HCT116 (cell line): Measurements from ENCODE around the gene UTS2B. TPM values are rescaled to one million over a fixed set of nuclear protein-coding genes. Genes with fewer than 3 reads are reported as not detected.

Experiments
- ATAC-seq: fragments of 200-7000 bp; cut with Tn5 transposase; 2 replicates; pipeline ENCODE4 v1.9.1; 2020; ENCODE audit warnings: mild to moderate bottlenecking, moderate library complexity
- BruUV-seq: library from RNA; stranded (reverse); fragments of 400-500 nt; replicated peaks from 2 replicates; lab custom pipeline; 2021; lab: Mats Ljungman, UMichigan
- CTCF ChIA-PET: fragments of 300-600 bp; sonication (Branson Sonifier 250); formaldehyde crosslinking; loops from one replicate; lab custom pipeline; 2021; ENCODE audit warnings: antibody characterized with exemption; lab: Charles Lee
- POLR2A ChIA-PET: fragments of 300-600, 350-600 bp; sonication (Branson Sonifier 250); formaldehyde crosslinking; loops from one replicate; lab custom pipeline; 2021; ENCODE audit warnings: antibody characterized with exemption; lab: Charles Lee
- RAD21 ChIA-PET, 2 experiments: fragments of 300-600 bp; sonication (Branson Sonifier 250); formaldehyde crosslinking; loops; one replicate each; lab custom pipeline; 2023; ENCODE audit warnings: low total read pairs in 2 of 2; ENCODE audit not compliant: uncharacterized antibody in 2 of 2, unreplicated experiment in 2 of 2, low non-redundant PET in 1 of 2; lab: Charles Lee
- DNase-seq: peaks from one replicate; pipeline ENCODE4 v3.0.0-alpha.2; 2010; ENCODE audit warnings: low read depth, low spot score
- H2AFZ ChIP-seq: fragments of 200-600 bp; shearing (Covaris generic), sonication (generic); 2 replicates; pipeline ENCODE4 v1.6.1; 2017; ENCODE audit warnings: low read depth, mixed run types, mixed read lengths, antibody characterized with exemption, low read length; ENCODE audit not compliant: poor library complexity, severe bottlenecking
- H3K27ac ChIP-seq: 2 replicates; pipeline ENCODE4 v1.5.1; 2012; ENCODE audit warnings: low read depth, low read length
- H3K27me3 ChIP-seq: fragments of 200-600 bp; sonication (generic); 2 replicates; pipeline ENCODE4 v1.6.1; 2016; ENCODE audit warnings: mixed run types, low read length, mixed read lengths; ENCODE audit not compliant: insufficient read depth
- H3K36me3 ChIP-seq, 2 experiments: fragments of 200-500 bp in 1 of 2; fragments of 200-600 bp in 1 of 2; sonication (Bioruptor generic) in 1 of 2; sonication (generic) in 1 of 2; 2 replicates each; pipeline versions ENCODE4 v1.5.1 to v1.6.1; 2014 to 2016; ENCODE audit warnings: low read length in 2 of 2, inconsistent platforms in 1 of 2, mixed read lengths in 1 of 2, mixed run types in 1 of 2; ENCODE audit not compliant: insufficient read depth in 2 of 2, control insufficient read depth in 1 of 2
- H3K4me1 ChIP-seq, 2 experiments: fragments of 200-600 bp in 1 of 2; sonication (generic) in 1 of 2; 2 replicates each; pipeline versions ENCODE4 v1.5.1 to v1.6.1; 2012 to 2017; ENCODE audit warnings: low read length in 2 of 2, inconsistent platforms in 1 of 2, mild to moderate bottlenecking in 1 of 2, mixed read lengths in 1 of 2, mixed run types in 1 of 2, moderate library complexity in 1 of 2; ENCODE audit not compliant: insufficient read depth in 2 of 2, control insufficient read depth in 1 of 2
- H3K4me2 ChIP-seq: fragments of 200-600 bp; sonication (generic); 2 replicates; pipeline ENCODE4 v1.6.1; 2017; ENCODE audit warnings: mixed run types, low read length, mixed read lengths
- H3K4me3 ChIP-seq, 2 experiments: fragments of 200-600 bp in 1 of 2; sonication (generic) in 1 of 2; replicated peaks in 1 of 2; 2 replicates each; pipeline ENCODE4 v1.5.1; 2011 to 2016; ENCODE audit warnings: low read length in 2 of 2, control low read depth in 1 of 2, low read depth in 1 of 2, mild to moderate bottlenecking in 1 of 2, mixed read lengths in 1 of 2, mixed run types in 1 of 2
- H3K79me2 ChIP-seq: fragments of 200-600 bp; sonication (generic); 2 replicates; pipeline ENCODE4 v1.6.1; 2017; ENCODE audit warnings: mild to moderate bottlenecking, mixed run types, low read length, moderate library complexity, mixed read lengths; ENCODE audit not compliant: insufficient read depth
- H3K9ac ChIP-seq: fragments of 200-600 bp; sonication (generic); 2 replicates; pipeline ENCODE4 v1.6.1; 2016; ENCODE audit warnings: low read length, mixed read lengths
- H3K9me2 ChIP-seq: fragments of 200-600 bp; sonication (generic), shearing (Covaris generic); 2 replicates; pipeline ENCODE4 v1.6.1; 2017; ENCODE audit warnings: mixed run types, mild to moderate bottlenecking, moderate library complexity; ENCODE audit not compliant: insufficient read depth
- H3K9me3 ChIP-seq, 2 experiments: fragments of 200-500 bp in 1 of 2; fragments of 200-600 bp in 1 of 2; sonication (Bioruptor generic) in 1 of 2; sonication (generic) in 1 of 2; 2 replicates each; pipeline ENCODE4 v1.6.1; 2014 to 2017; ENCODE audit warnings: low read length in 2 of 2, mixed read lengths in 2 of 2, inconsistent platforms in 1 of 2, low read depth in 1 of 2, mild to moderate bottlenecking in 1 of 2, mixed run types in 1 of 2, moderate library complexity in 1 of 2; ENCODE audit not compliant: control insufficient read depth in 1 of 2, insufficient read depth in 1 of 2
- H4K20me1 ChIP-seq: fragments of 200-600 bp; sonication (generic), shearing (Covaris generic); 2 replicates; pipeline ENCODE4 v1.6.1; 2017; ENCODE audit warnings: mixed run types, mild to moderate bottlenecking, moderate library complexity; ENCODE audit not compliant: insufficient read depth
- CBX3 ChIP-seq: IDR thresholded peaks from 2 replicates; pipeline ENCODE4 v1.6.1; 2012; ENCODE audit warnings: low read depth
- EZH2 ChIP-seq: fragments of 200-600 bp; sonication (generic); IDR thresholded peaks from 2 replicates; pipeline ENCODE4 v1.6.1; 2017; ENCODE audit warnings: antibody characterized with exemption, mixed run types
- EZH2phosphoT487 ChIP-seq: fragments of 200-600 bp; IDR thresholded peaks from 2 replicates; pipeline ENCODE4 v1.6.1; 2018; ENCODE audit warnings: antibody characterized with exemption, borderline replicate concordance
- MAX ChIP-seq: IDR thresholded peaks from 2 replicates; pipeline ENCODE4 v1.6.1; 2012
- RAD21 ChIP-seq: IDR thresholded peaks from 2 replicates; pipeline ENCODE4 v1.6.1; 2012; ENCODE audit warnings: low read depth, mild to moderate bottlenecking
- SIN3A ChIP-seq: IDR thresholded peaks from 2 replicates; pipeline ENCODE4 v1.6.1; 2012; ENCODE audit warnings: low read depth
- SP1 ChIP-seq: IDR thresholded peaks from 2 replicates; pipeline ENCODE4 v1.6.1; 2012; ENCODE audit warnings: low read depth
- ZBTB33 ChIP-seq: IDR thresholded peaks from 2 replicates; pipeline ENCODE4 v1.6.1; 2011; ENCODE audit warnings: mild to moderate bottlenecking, low read length, moderate library complexity; ENCODE audit not compliant: insufficient replicate concordance; ENCODE audit errors: extremely low read depth
- ZFX ChIP-seq: fragments of 450-650 bp; IDR thresholded peaks from 2 replicates; pipeline ENCODE4 v1.6.1; 2017
- intact Hi-C: fragments of 100-400 bp; cut with micrococcal nuclease; formaldehyde crosslinking; loops from 2 replicates; pipeline ENCODE4 v1.10.0; 2022
- total RNA-seq: library from RNA; stranded (reverse); gene quantifications from one replicate; pipeline ENCODE4 v1.2.1, GENCODE V29; 2021; ENCODE audit not compliant: unreplicated experiment

The UTS2B gene
- total RNA-seq, 1 experiment from 2014 or later, result 0.59 TPM

- ChIA-PET POLR2A (no interaction called here), CTCF (no interaction called here), RAD21 (no interaction called here)
- no peak for ATAC-seq
- H3K9me3 ChIP-seq, result no peaks in the 10 kb centered on the region
- H3K36me3 ChIP-seq, result peaks cover 2 to 9% of the 10 kb centered on the region in 2 experiments; a peak in 2 of 4 replicates
- peaks cover 36% of the 10 kb centered on the region for H3K79me2 ChIP-seq
- no peak overlapping the region for H3K4me3 ChIP-seq
- TF ChIP-seq EZH2 (no peak), EZH2phosphoT487 (no peak), SP1 (no peak), SIN3A (no peak), ZBTB33 (no peak), ZFX (no peak), RAD21 (no peak), MAX (no peak), CBX3 (no peak)
- H3K9ac ChIP-seq, result no peak overlapping the region
- H3K4me2 ChIP-seq, result no peak overlapping the region
- peaks cover 45 to 60% of the 10 kb centered on the region in 2 experiments for H3K4me1 ChIP-seq
- H3K27ac ChIP-seq, result no peak overlapping the region
- no peak for DNase-seq
- H3K27me3 ChIP-seq, result no peaks in the 10 kb centered on the region
- no peak overlapping the region for H2AFZ ChIP-seq
- no peaks in the 10 kb centered on the region for H4K20me1 ChIP-seq
- BruUV-seq, result no TSS peak
- no peaks in the 10 kb centered on the region for H3K9me2 ChIP-seq
- intact Hi-C loops, result no loop called here
Observed at GRCh38 chr3:191357909-191358308, 27.6 kb upstream of the UTS2B start.
